A673 (cell line): ENCODE data around the gene MYLK. TPM values are rescaled to one million over a fixed set of nuclear protein-coding genes. Genes with fewer than 3 reads are reported as not detected.

Source experiments
- BruUV-seq: library from RNA; stranded (reverse); fragments of 400-500 nt; replicated peaks from 2 replicates; lab custom pipeline; 2021; lab: Mats Ljungman, UMichigan
- CTCF ChIA-PET: fragments of 300-600 bp; sonication (Branson Sonifier 250); formaldehyde crosslinking; loops from one replicate; lab custom pipeline; 2022; ENCODE audit warnings: antibody characterized with exemption; lab: Charles Lee
- POLR2A ChIA-PET: fragments of 300-600 bp; sonication (Branson Sonifier 250); formaldehyde crosslinking; loops from one replicate; lab custom pipeline; 2022; ENCODE audit warnings: antibody characterized with exemption; ENCODE audit not compliant: low non-redundant PET; lab: Charles Lee
- DNase-seq: peaks from one replicate; pipeline ENCODE4 v3.0.0-alpha.2; 2015; ENCODE audit warnings: low spot score
- H3K27ac ChIP-seq: fragments of 200-600 bp; sonication (generic); 2 replicates; pipeline ENCODE4 v1.5.1; 2016; ENCODE audit warnings: mixed run types, low read depth, mild to moderate bottlenecking, mixed read lengths, antibody characterized with exemption, low read length; ENCODE audit not compliant: poor library complexity, severe bottlenecking
- H3K27me3 ChIP-seq: fragments of 200-600 bp; sonication (generic); replicated peaks from 2 replicates; pipeline ENCODE4 v1.6.1; 2017; ENCODE audit warnings: mixed run types, low read depth, mild to moderate bottlenecking, mixed read lengths, antibody characterized with exemption, low read length; ENCODE audit not compliant: insufficient read depth, poor library complexity
- H3K36me3 ChIP-seq: fragments of 200-600 bp; sonication (generic); 2 replicates; pipeline ENCODE4 v1.6.1; 2016; ENCODE audit warnings: mixed run types, mild to moderate bottlenecking, mixed read lengths, antibody characterized with exemption, low read length; ENCODE audit not compliant: insufficient read depth, poor library complexity, severe bottlenecking
- H3K4me1 ChIP-seq: fragments of 200-600 bp; sonication (generic); 2 replicates; pipeline ENCODE4 v1.6.1; 2017; ENCODE audit warnings: mixed run types, mild to moderate bottlenecking, mixed read lengths, antibody characterized with exemption, low read length; ENCODE audit not compliant: insufficient read depth, poor library complexity, severe bottlenecking
- H3K4me3 ChIP-seq: fragments of 200-600 bp; sonication (generic); 2 replicates; pipeline ENCODE4 v1.5.1; 2016; ENCODE audit warnings: low read depth, mixed run types, mild to moderate bottlenecking, mixed read lengths, low read length; ENCODE audit not compliant: poor library complexity, severe bottlenecking
- H3K9me3 ChIP-seq: fragments of 200-600 bp; sonication (generic); 2 replicates; pipeline ENCODE4 v1.6.1; 2016; ENCODE audit warnings: mixed run types, low read depth, mild to moderate bottlenecking, mixed read lengths, antibody characterized with exemption, low read length; ENCODE audit not compliant: poor library complexity, severe bottlenecking
- CTCF ChIP-seq: fragments of 300-800, 200-600 bp; sonication (generic); conservative IDR thresholded peaks from 2 replicates; pipeline ENCODE4 v1.5.1; 2017; ENCODE audit warnings: low read depth, mild to moderate bottlenecking, antibody characterized with exemption, low read length, moderate library complexity, mixed read lengths
- EZH2 ChIP-seq: fragments of 200-600 bp; sonication (generic); IDR thresholded peaks from 2 replicates; pipeline ENCODE4 v1.6.1; 2017; ENCODE audit warnings: borderline replicate concordance, low read depth, mild to moderate bottlenecking, mixed read lengths, antibody characterized with exemption, low read length; ENCODE audit not compliant: poor library complexity, severe bottlenecking
- intact Hi-C: fragments of 100-400 bp; cut with micrococcal nuclease; formaldehyde crosslinking; loops from one replicate; pipeline ENCODE4 v1.10.0; 2022; ENCODE audit not compliant: unreplicated experiment
- total RNA-seq: library from RNA; stranded (reverse); gene quantifications from 2 replicates; pipeline ENCODE4 v1.2.3, GENCODE V29; 2021

The MYLK gene
- total RNA-seq, 1 experiment from 2014 or later: 3.9 TPM

- no peaks in the 10 kb centered on the region for H3K4me1 ChIP-seq
- H3K27me3 ChIP-seq: no peaks in the 10 kb centered on the region
- TF ChIP-seq EZH2: no peak
- no peaks in the 10 kb centered on the region for H3K36me3 ChIP-seq
- no peak overlapping the region for H3K27ac ChIP-seq
- no peak overlapping the region for H3K4me3 ChIP-seq
- ChIA-PET CTCF (no interaction called here), POLR2A (no interaction called here)
- DNase-seq: no peak
- intact Hi-C loops: no loop called here
- no peaks in the 10 kb centered on the region for H3K9me3 ChIP-seq
- BruUV-seq: no TSS peak
These were observed 147.0 kb downstream of the MYLK start for GRCh38 chr3:123737168-123737567.

- no peaks in the 10 kb centered on the region for H3K4me1 ChIP-seq
- no peaks in the 10 kb centered on the region for H3K36me3 ChIP-seq
- TF ChIP-seq EZH2: no peak
- TF ChIP-seq CTCF: no peak
- no peak for DNase-seq
- no peak overlapping the region for H3K4me3 ChIP-seq
- no peaks in the 10 kb centered on the region for H3K9me3 ChIP-seq
- H3K27ac ChIP-seq: no peak overlapping the region
- ChIA-PET POLR2A (no interaction called here), CTCF (no interaction called here)
- intact Hi-C loops: no loop called here
- no TSS peak for BruUV-seq
- H3K27me3 ChIP-seq: no peaks in the 10 kb centered on the region
These were observed 148.7 kb downstream of the MYLK start for GRCh38 chr3:123735456-123735855.

GRCh38 chr3:123734527-123734902 is 149.6 kb downstream of the MYLK start:
- no peak overlapping the region for H3K4me3 ChIP-seq
- CTCF ChIA-PET: no interaction called here
- intact Hi-C loops: no loop called here
- BruUV-seq: no TSS peak
- no peaks in the 10 kb centered on the region for H3K27me3 ChIP-seq
- POLR2A ChIA-PET: no interaction called here
- no peaks in the 10 kb centered on the region for H3K4me1 ChIP-seq
- H3K36me3 ChIP-seq: no peaks in the 10 kb centered on the region
- no peak overlapping the region for H3K27ac ChIP-seq
- no peak for DNase-seq
- H3K9me3 ChIP-seq: no peaks in the 10 kb centered on the region
- TF ChIP-seq CTCF (no peak), EZH2 (no peak)
